Measurements from ENCODE around the gene CD36. TPM values are rescaled to one million over a fixed set of nuclear protein-coding genes. Genes with fewer than 3 reads are reported as not detected.

CD36 gene
- total and polyA plus RNA-seq, 8 donors: 132 to 533 (median 226) TPM

GRCh38 chr7:80629023-80629422 is 9.4 kb upstream of the CD36 start:
- DNase-seq (no peak), ATAC-seq (no peak)
- Histone ChIP-seq H3K4me3 (no peak overlapping the region), H3K36me3 (no peaks in the 10 kb centered on the region), H3K27ac (no peak overlapping the region), H3K27me3 (no peaks in the 10 kb centered on the region), H3K4me1 (peaks cover 8 to 34% of the 10 kb centered on the region in 2 donors), H3K9me3 (no peaks in the 10 kb centered on the region)
- no peak for TF ChIP-seq CTCF (IDR thresholded peaks at IDR 0.05)
- intact Hi-C loops (cut with DNase I): no loop called here

GRCh38 chr7:80630608-80631405 is 7.6 kb upstream of the CD36 start:
- peak overlapping the region; percentile 58 to 63 for H3K27ac ChIP-seq
- ATAC-seq: peak; percentile 36
- H3K4me3 ChIP-seq: no peak overlapping the region
- peaks cover 12 to 51% of the 10 kb centered on the region in 2 donors for H3K4me1 ChIP-seq
- H3K9me3 ChIP-seq: no peaks in the 10 kb centered on the region
- no peaks in the 10 kb centered on the region for H3K27me3 ChIP-seq
- no peak for DNase-seq
- H3K36me3 ChIP-seq: no peaks in the 10 kb centered on the region
- intact Hi-C loops (cut with DNase I): no loop called here
- TF ChIP-seq CTCF (IDR thresholded peaks at IDR 0.05): no peak

- TF ChIP-seq CTCF (IDR thresholded peaks at IDR 0.05): no peak
- H3K27ac ChIP-seq: peak overlapping the region; percentile 58 to 63
- intact Hi-C loops (cut with DNase I): no loop called here
Measured at GRCh38 chr7:80631421-80631820, 7.0 kb upstream of the CD36 start.

GRCh38 chr7:80632139-80632538 is 6.3 kb upstream of the CD36 start:
- Histone ChIP-seq H3K27ac (peak overlapping the region in 1 of 2 donors; percentile 58), H3K9me3 (no peaks in the 10 kb centered on the region), H3K36me3 (no peaks in the 10 kb centered on the region), H3K4me1 (peaks cover 19 to 64% of the 10 kb centered on the region in 2 donors), H3K27me3 (no peaks in the 10 kb centered on the region), H3K4me3 (no peak overlapping the region)
- intact Hi-C loops (cut with DNase I): no loop called here
- TF ChIP-seq CTCF (IDR thresholded peaks at IDR 0.05): no peak
- no peak for ATAC-seq
- DNase-seq: no peak

More at GRCh38 chr7:80631421-80631820, 7.0 kb upstream of the CD36 start:
- no peak for ATAC-seq
- Histone ChIP-seq H3K27me3 (no peaks in the 10 kb centered on the region), H3K4me3 (no peak overlapping the region), H3K9me3 (no peaks in the 10 kb centered on the region), H3K36me3 (no peaks in the 10 kb centered on the region), H3K4me1 (peaks cover 15 to 57% of the 10 kb centered on the region in 2 donors)
- DNase-seq: no peak

- no peak for DNase-seq
- no peak for ATAC-seq
- no peaks in the 10 kb centered on the region for H3K36me3 ChIP-seq
- H3K4me3 ChIP-seq: no peak overlapping the region
- intact Hi-C loops (cut with DNase I): no loop called here
- H3K4me1 ChIP-seq: peaks cover 26 to 71% of the 10 kb centered on the region in 2 donors
- no peak for TF ChIP-seq CTCF (IDR thresholded peaks at IDR 0.05)
- H3K9me3 ChIP-seq: no peaks in the 10 kb centered on the region
- H3K27ac ChIP-seq: peak overlapping the region in 1 of 2 donors; percentile 71
- H3K27me3 ChIP-seq: no peaks in the 10 kb centered on the region
Measured at GRCh38 chr7:80632819-80633218, 5.6 kb upstream of the CD36 start.
